Activated T-cell treated with anti-CD3 and anti-CD28 coated beads for 48 hours (primary cell): ENCODE measurements around the gene TFG.

Source experiments
- DNase-seq: peaks from one replicate; pipeline ENCODE4 v3.0.0-alpha.2; 2020; ENCODE audit warnings: low read depth

TFG gene

GRCh38 chr3:100798012-100798411, 88.7 kb downstream of the TFG start:
- no peak for DNase-seq
